Lower lobe of right lung (tissue), 2 donors: Measurements from ENCODE around the gene CLN6. TPM values are rescaled to one million over a fixed set of nuclear protein-coding genes. Genes with fewer than 3 reads are reported as not detected.

Experiments used
- ATAC-seq, 2 donors: fragments of 200-7000 bp; cut with Tn5 transposase; one replicate each; pipeline ENCODE4 v1.9.1; 2020 to 2022; ENCODE audit warnings: mild to moderate bottlenecking in 2 of 2, moderate library complexity in 2 of 2
- DNase-seq: peaks from one replicate; pipeline ENCODE4 v3.0.0-alpha.2; 2020
- H3K27ac ChIP-seq: fragments of 200-600 bp; one replicate; pipeline ENCODE4 v1.8.0; 2022
- H3K27me3 ChIP-seq: fragments of 200-600 bp; one replicate; pipeline ENCODE4 v1.8.0; 2022; ENCODE audit warnings: low read depth
- H3K36me3 ChIP-seq: fragments of 200-600 bp; one replicate; pipeline ENCODE4 v1.8.0; 2022; ENCODE audit warnings: mild to moderate bottlenecking
- H3K4me1 ChIP-seq: fragments of 200-600 bp; one replicate; pipeline ENCODE4 v1.8.0; 2022
- H3K4me3 ChIP-seq: fragments of 200-600 bp; one replicate; pipeline ENCODE4 v1.8.0; 2022; ENCODE audit warnings: mild to moderate bottlenecking
- H3K9me3 ChIP-seq: fragments of 200-600 bp; one replicate; pipeline ENCODE4 v1.8.0; 2022
- CTCF ChIP-seq: fragments of 200-600 bp; IDR thresholded peaks from one replicate; pipeline ENCODE4 v1.8.0; 2022; ENCODE audit warnings: antibody characterized with exemption, mild to moderate bottlenecking
- intact Hi-C: fragments of 100-400 bp; cut with DNase I; formaldehyde crosslinking; loops from one replicate; pipeline ENCODE4 v1.11.0; 2022
- total RNA-seq: library from RNA; stranded (reverse); fragmentation: NEBNext Ultra II Directional; extraction: Animal tissue kit (Norgen Biotek cat#: 25700); gene quantifications from one replicate; pipeline ENCODE4 v1.2.1, GENCODE V29; 2021
- donor health status: DM: no; HTN: yes; CAD: no; lungs with severe emphysema.

CLN6 gene
- total RNA-seq, 1 donor from 2014 or later, result 37.9 TPM

- no peaks in the 10 kb centered on the region for H3K9me3 ChIP-seq
- no peak for TF ChIP-seq CTCF
- ATAC-seq (no peak), DNase-seq (no peak)
- H3K27me3 ChIP-seq, result no peaks in the 10 kb centered on the region
- no peak overlapping the region for H3K4me3 ChIP-seq
- H3K27ac ChIP-seq, result no peak overlapping the region
- peaks cover 28% of the 10 kb centered on the region for H3K4me1 ChIP-seq
- intact Hi-C loops, result no loop called here
- H3K36me3 ChIP-seq, result no peaks in the 10 kb centered on the region
These were observed 19.7 kb downstream of the CLN6 start for GRCh38 chr15:68209735-68210408.

- peaks cover 34% of the 10 kb centered on the region for H3K4me1 ChIP-seq
- no peak overlapping the region for H3K27ac ChIP-seq
- no peaks in the 10 kb centered on the region for H3K27me3 ChIP-seq
- DNase-seq (no peak), ATAC-seq (no peak)
- TF ChIP-seq CTCF, result no peak
- intact Hi-C loops, result no loop called here
- H3K4me3 ChIP-seq, result no peak overlapping the region
- H3K36me3 ChIP-seq, result no peaks in the 10 kb centered on the region
- no peaks in the 10 kb centered on the region for H3K9me3 ChIP-seq
These were observed 20.3 kb downstream of the CLN6 start for GRCh38 chr15:68209272-68209671.

- no peaks in the 10 kb centered on the region for H3K9me3 ChIP-seq
- no peaks in the 10 kb centered on the region for H3K36me3 ChIP-seq
- intact Hi-C loops, result no loop called here
- ATAC-seq (no peak), DNase-seq (no peak)
- H3K4me3 ChIP-seq, result no peak overlapping the region
- no peak overlapping the region for H3K27ac ChIP-seq
- peaks cover 39% of the 10 kb centered on the region for H3K4me1 ChIP-seq
- H3K27me3 ChIP-seq, result no peaks in the 10 kb centered on the region
- no peak for TF ChIP-seq CTCF
These were observed 20.8 kb downstream of the CLN6 start for GRCh38 chr15:68208636-68209240.

- ATAC-seq (no peak), DNase-seq (no peak)
- Histone ChIP-seq H3K36me3 (no peaks in the 10 kb centered on the region), H3K27ac (no peak overlapping the region), H3K9me3 (no peaks in the 10 kb centered on the region), H3K4me1 (peaks cover 39% of the 10 kb centered on the region), H3K27me3 (no peaks in the 10 kb centered on the region), H3K4me3 (no peak overlapping the region)
- intact Hi-C loops, result no loop called here
- TF ChIP-seq CTCF, result no peak
These were observed 21.4 kb downstream of the CLN6 start for GRCh38 chr15:68208136-68208535.

- Histone ChIP-seq H3K27ac (no peak overlapping the region), H3K36me3 (no peaks in the 10 kb centered on the region), H3K4me1 (peaks cover 39% of the 10 kb centered on the region), H3K9me3 (no peaks in the 10 kb centered on the region), H3K27me3 (no peaks in the 10 kb centered on the region), H3K4me3 (no peak overlapping the region)
- TF ChIP-seq CTCF, result no peak
- intact Hi-C loops, result no loop called here
- DNase-seq (no peak), ATAC-seq (no peak)
These were observed 22.2 kb downstream of the CLN6 start for GRCh38 chr15:68207176-68207935.
